GM19455 (cell line): Measurements from ENCODE around the gene S1PR5.
"Not testable (repeated sequence)": the region's sequence is repeated elsewhere in the genome, so short reads cannot be mapped to it uniquely, and the experiment has no call there.

ENCODE experiments used
- ATAC-seq: cut with Tn5 transposase; IDR thresholded peaks from one replicate; pipeline ENCODE4 v1.9.1; 2021; ENCODE audit not compliant: unreplicated experiment

S1PR5 gene

DNA sequence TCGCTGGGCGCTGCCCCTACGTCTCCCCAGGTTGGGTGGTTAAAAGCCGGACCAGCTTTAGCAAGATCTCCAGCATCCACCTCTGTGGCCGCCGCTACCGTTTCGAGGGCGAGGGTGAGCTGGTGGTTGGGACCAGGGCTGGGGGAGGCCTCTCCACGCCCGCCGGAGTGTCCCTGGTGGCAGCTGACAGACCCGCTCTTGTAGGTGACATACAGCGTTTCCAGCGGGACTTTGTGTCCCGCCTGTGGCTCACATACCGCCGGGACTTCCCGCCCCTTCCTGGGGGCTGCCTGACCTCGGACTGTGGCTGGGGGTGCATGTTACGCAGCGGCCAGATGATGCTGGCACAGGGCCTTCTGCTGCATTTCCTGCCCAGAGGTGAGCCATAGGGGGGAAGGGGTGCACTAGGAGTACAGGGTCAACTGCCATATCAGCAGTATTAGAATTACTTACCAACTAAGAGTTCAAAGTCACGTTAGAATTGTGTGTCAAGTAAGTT, 27.6 kb upstream of the S1PR5 start:
- ATAC-seq: no peak

DNA sequence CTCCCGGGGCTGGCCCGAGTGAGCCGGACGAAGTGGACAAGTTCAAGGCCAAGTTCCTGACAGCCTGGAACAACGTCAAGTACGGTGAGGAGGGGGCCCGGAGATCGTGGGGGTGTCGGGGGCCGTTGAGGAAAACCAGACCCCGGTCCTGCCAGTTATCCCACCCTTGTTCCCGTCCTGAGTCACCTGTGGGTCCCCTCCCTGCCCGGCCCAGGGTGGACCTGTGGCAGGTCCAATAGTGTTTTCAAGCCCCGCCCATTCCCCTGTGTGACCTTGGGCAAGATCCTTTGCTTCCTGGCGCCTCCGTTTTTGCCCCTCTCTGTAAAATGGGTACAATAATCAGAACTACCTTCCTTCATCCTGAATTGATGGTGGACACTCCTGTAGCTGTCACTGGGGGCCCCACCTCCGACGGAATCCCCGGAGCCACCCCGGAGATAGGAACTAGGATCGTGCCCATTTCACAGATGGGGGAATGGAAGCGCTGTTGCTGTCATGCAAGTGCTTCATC, 27.1 kb upstream of the S1PR5 start:
- no peak for ATAC-seq

DNA sequence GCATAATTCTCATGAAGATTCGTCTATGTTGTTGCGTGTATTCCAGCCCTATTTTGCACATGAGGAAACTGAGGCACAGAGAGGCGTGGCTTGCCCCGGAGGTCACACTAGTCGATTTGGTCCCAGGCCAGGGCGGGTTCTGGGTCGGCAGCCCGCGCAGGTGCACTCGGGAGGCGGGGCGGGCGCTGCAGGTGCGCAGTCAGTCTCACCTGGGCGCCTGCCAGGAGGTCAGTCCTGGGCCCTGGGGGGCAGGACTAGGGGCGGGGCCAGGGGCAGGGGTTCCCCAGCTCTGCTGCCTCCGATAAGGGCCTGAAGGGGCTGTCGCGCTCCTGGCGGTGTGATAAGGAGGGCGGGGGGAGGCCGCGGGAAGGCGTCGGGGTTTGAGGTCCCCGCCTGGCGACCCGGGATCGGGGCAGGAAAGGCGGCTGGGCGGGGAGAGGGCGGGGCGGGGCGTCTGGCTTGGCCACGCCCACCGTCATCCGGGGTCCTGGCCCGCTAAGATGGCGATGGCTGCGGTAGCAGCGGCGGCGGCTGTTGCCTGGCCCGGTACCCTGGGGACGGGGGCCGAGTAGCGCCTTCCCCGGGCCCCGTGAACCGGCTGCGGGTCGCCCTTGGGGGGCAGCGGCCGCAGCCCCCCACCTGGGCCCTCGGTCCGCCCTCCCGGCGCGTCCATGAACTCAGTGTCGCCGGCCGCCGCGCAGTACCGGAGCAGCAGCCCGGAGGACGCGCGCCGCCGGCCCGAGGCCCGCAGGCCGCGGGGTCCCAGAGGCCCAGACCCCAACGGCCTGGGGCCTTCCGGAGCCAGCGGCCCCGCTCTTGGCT, 26.4 kb upstream of the S1PR5 start, which contains the start of gene ATG4D:
Gene ATG4D (plus strand): TSS at position 485 of the 822 bp plus-strand sequence. CDS start 187 bp downstream, at position 672.
- ATAC-seq: no peak

DNA sequence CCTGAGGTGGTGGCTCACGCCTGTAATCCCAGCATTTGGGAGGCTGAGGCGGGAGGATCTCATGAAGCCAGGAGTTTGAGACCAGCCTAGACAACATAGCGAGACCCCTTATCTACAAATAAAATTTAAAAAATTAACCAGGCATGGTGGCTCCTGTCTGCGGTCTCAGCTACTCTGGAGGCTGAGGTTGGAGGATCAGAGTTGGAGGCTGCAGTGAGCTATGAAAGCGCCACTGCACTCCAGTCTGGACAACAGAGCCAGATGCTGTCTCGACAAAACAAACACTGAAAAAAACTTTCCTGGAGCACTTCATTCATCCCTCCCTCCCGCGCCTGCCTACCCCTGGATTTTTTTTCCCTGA, 25.8 kb upstream of the S1PR5 start:
- ATAC-seq: no peak

DNA sequence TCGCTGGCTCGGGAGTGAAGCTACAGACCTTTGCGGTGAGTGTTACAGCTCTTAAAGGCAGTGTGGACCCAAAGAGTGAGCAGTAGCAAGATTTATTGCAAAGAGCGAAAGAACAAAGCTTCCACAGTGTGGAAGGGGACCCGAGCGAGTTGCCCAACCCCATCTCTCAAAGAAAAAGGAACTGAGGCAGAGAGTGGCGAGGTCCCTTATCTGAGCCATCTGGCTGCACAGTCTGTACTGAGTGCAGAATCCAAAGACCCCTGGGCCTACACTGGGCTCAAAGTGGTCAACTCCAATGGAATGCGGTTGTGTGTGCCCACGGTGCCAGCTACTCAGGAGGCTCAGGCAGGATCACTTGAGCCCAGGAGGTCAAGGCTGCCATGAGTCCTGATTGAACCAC, 21.8 kb upstream of the S1PR5 start:
- not testable (repeated sequence) for ATAC-seq

DNA sequence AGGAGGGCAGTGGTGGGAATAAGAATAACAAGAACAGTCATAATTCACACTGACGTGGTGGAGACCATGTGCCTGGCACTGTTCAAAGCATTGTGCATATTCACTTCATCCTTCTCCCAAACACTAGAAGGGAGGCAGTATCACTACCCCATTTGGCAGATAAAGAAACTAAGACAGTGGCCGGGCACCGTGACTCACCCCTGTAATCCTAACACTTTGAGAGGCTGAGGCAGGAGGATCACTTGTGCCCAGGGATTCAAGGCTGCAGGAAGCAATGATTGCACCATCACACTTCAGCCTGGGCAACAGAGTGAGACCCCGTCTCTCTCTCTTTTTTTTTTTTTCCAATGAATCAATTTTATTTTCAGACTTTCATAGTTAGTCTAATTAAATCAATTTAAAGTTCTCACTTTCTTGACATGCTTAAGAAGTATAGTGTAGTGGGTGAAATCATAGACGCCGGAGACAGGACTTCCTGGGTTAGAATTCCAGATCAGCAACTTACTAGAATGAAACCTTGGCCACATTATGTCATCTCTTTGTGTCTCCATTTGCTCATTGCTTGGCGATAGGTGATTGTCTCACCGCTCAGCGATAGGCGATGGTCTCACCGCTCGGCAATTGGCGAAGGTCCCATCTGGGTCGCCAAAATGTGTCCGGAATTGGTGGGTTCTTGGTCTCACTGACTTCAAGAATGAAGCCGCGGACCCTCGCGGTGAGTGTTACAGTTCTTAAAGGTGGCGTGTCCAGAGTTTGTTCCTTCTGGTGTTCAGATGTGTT, 21.1 kb upstream of the S1PR5 start:
- no peak for ATAC-seq

DNA sequence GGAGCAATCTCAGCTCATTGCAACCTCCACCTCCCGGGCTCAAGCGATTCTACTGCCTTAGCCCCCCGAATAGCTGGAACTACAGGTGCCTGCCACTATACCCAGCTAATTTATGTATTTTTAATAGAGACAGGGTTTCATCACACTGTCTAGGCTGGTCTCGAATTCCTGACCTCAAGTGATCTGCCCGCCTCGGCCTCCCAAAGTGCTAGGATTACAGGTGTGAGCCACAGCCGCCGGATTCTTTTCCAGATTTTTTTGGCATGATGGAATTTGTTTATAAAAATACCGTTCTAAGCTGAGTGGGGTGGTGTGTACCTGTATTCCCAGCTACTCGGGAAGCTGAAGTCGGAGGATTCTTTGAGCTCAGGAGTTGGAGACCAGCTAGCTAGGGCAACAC, 20.4 kb upstream of the S1PR5 start:
- ATAC-seq: no peak

DNA sequence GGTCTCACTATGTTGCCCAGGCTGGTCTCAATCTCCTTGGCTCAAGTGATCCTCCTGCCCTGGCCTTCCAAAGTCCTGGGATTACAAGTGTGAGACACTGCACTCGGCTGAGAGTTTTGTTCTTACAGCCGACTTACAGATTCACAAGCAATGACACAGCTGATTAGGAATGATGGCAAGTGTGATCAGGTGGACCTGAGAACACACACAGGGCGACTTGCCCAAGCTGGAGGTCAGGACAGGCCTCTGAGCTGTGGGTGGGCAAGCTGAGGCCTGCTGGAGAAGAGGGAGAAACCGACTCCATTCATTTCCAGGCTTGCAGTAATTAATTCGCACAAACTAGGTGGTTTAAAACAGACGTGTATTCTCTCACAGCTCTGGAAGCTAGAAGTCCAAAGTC, 18.4 kb upstream of the S1PR5 start:
- no peak for ATAC-seq

DNA sequence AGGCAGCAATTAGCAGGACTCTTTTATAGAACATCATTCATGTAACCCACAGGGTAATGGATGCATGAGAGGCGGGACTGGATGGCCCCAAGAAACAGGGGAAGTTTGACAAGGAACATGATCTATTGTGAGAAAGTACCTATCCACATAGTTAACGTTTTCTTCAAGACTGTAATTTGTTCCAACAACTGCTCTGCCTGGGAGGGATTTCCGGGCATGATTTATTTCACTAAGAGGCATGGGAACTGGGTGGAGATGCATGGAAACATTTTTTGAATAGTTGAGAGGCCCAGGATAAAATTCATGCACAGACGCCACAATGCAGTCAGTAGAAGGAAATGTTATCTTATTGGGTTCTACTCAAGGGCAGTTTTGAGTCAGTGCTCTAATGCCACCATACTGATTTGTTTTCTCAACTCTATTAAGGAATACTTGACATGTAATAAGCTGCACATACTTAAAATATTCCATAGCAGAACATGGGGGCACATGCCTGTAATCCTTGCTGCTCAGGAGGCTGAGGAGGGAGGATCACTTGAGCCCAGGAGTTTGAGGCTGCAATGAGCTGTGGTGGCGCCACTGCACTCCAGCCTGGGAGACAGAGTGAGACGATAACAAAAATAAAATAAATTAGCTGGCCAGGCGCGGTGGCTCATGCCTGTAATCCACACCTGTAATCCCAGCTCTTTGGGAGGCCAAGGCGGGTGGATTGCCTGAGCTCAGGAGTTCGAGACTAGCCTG, 16.6 kb upstream of the S1PR5 start:
- ATAC-seq: no peak

DNA sequence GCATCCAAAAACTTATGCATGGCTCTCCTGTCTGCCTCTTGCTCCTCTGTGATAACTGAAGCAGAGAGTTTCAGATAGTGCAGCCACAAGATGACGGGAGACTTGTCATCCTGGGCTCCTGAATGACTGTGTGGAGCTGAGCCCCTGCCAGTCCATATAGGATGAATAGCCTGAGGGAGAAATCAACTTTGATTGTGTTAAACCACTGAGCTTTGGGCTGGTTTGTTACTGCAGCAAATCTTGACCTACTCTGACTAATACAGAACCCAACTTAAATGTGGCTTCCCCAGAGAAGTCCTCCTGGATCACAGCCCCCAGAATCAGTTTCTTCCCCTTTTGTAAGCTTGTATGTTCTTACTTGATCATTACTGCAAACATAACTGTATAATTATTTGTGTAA, 15.2 kb upstream of the S1PR5 start:
- ATAC-seq: no peak

DNA sequence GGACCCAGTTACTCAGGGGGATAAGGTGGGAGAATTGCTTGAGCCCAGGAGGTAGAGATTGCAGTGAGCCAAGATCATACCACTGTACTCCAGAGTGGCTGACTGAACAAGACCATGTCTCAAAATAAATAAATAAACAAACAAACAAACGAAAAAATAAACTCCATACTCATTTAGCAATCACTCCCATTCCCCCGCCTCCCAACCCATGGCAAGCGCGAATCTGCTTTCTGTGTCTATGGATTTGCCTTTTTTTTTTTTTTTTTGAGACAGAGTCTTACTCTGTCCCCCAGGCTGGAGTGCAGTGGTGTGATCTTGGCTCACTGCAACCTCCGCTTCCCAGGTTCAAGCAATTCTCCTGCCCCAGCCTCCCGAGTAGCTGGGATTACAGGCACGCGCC, 9.6 kb upstream of the S1PR5 start:
- ATAC-seq: not testable (repeated sequence)

DNA sequence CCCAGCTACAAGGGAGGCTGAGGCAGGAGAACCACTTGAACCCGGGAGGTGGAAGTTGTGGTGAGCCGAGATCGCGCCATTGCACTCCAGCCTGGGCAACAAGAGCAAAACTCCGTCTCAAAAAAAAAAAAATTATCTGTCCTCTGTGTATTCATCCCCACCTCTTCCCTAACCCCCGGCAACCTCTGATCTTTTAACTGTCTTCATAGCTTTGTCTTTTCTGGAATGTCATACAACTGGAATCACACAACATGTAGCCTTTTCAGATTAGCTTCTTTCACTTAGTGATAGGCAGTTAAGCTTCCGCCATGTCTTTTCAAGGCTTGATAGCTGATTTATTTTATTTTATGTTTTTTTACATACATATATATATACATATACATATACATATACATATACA, 8.4 kb upstream of the S1PR5 start:
- ATAC-seq: no peak

DNA sequence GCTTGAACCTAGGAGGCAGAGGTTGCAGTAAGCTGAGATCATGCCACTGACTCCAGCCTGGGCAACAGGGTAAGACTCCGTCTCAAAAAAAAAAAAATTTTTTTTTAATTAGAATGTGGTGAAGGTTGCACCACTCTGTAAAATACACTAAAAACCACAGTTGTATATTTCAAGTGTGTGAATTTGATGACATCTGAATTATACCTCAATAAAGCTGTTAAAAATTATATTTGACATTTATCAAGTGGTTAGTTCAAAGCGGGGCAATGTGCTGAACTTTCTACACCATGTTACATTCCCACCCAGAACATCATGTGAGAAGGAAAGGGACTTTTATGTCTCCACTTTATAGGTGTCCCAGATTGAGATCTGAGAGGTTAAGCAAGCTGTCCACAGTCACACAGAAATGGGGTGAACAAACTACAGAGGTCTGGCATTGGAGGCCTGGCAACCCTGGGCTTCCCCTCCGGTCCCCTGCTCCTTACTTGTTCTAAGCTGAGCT, 5.9 kb upstream of the S1PR5 start:
- no peak for ATAC-seq

DNA sequence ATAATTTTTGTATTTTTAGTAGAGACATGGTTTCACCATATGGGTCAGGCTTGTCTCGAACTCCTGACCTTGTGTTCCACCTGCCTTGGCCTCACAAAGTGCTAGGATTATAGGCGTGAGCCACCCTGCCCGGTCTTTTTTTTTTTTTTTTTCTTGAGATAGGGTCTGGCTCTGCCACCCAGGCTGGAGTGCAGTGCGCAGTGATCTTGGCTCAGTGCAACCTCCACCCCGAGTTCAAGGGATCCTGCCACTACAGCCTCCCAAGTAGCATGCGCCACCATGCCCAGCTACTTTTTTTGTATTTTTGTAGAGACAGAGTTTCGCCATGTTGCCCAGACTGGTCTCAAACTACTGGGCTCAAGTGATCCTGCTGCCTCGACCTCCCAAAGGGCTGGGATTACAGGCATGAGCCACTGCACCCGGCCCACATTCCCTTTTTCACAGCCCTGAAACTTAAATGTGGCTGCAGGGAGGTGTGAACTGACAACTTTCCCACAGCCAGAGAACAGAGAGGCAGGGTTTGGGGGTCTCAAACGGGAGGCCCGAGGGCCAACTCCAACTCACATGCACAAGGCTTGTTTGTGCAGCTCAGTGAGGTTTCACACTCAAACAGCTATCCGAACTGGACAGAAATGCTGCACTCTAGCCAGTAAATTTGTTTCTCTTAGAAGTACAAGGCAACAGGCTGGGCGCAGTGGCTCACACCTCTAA, 4.4 kb upstream of the S1PR5 start:
- no peak for ATAC-seq

DNA sequence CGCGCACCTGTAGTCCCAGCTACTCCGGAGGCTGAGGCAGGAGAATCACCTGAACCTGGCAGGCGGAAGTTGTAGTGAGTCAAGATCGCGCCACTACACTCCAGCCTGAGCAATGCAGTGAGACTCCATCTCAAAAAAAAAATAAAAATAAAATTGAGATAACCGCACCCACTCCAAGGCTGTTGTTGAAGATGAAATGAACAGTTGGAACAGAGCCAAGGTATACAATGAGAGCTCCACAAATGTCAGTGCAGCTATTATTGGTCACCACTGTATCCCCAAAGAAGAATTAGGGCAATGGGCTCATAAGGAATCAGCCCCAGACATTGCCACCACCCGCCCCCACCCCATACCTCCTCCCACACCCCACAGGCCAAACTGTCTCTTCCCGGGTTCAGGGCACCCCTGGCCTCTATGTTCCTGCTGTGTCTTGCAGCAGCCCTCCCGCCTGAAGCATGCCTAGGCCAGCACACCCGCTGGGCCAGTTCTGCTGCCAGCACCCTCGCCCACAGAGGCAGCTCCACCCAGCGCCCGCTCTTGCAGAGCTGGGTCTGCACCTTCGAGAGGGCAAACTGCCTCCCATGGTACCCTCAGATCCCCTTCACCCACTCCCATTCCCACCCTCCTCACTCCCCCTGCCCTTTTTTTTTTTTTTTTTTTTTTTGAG, 3.5 kb upstream of the S1PR5 start:
- no peak for ATAC-seq

DNA sequence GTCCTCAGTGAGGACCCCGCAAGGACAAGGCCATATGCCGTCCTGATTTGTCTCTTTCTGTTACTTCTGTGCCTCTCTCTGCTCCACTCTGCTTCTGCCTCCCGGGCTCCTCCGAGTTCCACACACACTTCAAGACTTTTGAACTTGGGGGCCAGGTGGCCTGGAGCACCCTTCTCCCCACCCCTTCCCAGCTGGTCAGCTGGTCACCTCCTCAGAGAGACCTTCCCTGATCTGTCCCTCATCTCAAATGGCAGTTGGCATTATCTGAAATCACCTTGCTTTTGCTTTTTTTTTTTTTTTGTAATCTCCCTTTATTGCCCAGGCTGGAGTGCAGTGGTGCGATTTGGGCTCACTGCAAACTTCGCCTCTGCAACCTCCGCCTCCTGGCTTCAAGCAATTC, 2.2 kb upstream of the S1PR5 start:
- ATAC-seq: no peak

DNA sequence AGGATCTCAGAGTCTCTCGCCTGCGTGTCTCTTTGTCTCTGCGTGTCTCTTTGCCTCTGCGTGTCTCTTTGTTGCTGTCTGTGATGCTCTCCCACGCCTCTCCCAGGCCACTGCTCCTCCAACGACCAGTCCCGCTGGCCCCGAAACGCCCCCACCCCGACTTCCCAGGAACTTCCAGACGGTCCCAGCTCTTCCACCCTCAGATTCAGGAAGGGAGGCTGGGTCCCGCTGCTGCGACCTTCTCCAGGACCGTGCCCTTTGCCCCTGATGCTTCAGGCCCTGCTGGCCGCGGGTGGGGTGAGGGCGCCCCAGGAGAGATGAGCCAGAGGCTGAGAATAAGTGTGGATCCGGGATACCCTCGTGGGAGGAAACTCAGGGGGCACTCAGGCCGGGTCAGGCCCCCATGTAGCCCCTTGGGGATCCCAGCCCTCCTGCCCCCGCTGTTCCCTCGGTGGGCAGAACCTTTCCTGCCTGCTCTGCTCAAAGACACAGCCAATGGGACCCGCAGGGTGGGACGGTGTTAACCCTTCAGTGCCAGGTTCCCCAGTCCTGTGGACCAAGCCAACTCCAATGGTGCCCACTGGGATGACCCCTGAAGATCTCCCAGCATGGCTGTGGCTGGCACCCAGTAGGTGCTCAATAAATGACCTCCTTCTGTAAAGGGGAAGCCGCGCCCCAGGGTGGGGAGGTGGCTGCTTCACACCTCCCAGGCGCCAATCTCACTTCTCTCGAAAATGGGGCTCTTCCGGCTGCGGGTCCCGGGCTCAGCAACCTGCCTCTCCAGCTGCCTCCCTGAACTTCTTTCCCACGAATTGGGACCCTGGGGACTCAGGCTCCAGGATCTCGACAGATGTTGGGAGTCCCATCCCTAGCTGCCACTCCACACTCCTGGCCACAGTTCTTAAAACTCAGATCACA, 1.5 kb upstream of the S1PR5 start:
- ATAC-seq: no peak

DNA sequence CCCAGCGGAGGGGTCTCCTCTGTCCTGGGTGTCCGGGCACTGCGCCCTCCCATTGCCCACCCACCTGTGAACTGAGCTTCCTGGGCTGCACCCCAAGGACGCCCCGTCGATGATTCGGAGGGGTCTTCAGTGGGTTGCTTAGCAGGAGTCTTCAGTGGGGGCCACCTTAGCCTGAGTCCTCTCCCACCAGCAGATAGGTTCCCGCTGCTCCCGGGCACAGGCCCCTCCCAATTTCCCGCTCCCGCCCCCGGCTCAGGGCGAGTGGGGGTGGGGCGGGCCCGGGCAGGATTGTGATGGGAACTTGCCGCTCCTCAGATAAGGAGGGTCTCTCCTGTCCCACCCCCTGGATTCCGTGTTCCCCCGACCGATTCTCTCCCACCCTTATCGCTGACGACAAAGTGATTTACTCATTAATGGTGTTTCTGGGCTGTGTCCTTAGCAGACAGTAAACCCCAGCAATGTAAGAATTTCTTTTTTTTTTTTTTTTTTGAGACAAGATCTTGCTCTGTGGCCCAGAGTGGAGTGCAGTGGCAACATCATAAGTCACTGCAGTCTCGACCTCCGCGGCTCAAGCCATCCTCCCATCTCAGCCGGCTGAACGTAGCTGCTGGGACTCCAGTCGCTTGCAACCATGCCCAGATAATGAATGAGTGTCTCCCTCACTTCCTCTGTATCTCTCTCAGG, 655 bp upstream of the S1PR5 start:
- no peak for ATAC-seq
